ENCODE results near the gene FES. TPM values are rescaled to one million over a fixed set of nuclear protein-coding genes. Genes with fewer than 3 reads are reported as not detected.
A peak's percentile ranks its signal among the peaks of the same experiment; 100 is the strongest.

The FES gene
- total and polyA plus RNA-seq, 2 of the 13 experiments (the other 11 are each of a cell fraction or from before 2014, with no cell fraction given), result 4.0 to 9.5 TPM

DNA sequence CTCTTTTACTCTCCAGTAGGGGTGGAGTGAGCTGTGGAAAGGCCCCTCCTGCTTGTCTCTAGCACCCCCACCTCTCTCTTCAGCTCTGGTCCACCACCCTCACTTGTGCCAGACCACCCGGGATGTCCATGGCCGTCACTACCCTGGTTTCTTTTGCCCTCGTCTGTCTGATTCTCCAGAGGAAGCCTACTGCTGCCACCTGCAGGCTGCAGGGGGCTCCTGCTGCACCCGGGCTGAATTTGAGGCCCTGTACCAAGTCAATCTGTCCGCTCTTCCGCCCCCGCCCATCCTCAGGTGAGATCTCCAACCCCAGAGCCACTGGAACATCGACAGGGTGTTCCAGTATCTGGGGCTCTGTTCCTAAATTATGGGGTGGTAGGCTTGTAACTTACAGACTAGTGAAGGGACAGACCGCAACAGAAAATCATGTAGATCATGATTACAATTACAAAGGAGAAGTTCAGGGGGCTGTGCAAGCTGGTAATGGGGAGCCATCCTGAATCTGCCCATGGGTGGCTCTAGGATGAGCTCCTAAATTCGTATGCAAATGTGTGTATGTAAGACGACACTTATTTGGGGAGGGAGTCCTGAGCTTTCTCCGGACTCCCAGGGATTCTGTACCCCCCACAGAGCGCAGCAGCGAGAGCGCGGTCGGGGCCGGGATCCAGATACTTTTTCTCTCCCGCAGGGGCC, 50.1 kb downstream of the FES start (continued):
- TF ChIP-seq KLF6 (CRISPR knock-in tag; IDR thresholded peaks at IDR 0.05) (no peak), TAF15 (IDR thresholded peaks at IDR 0.05; ENCODE audit: low read depth, low read length, poor library complexity, severe bottlenecking) (no peak), NFIC (IDR thresholded peaks at IDR 0.05; ENCODE audit: low read length) (no peak), FOXJ3 (CRISPR knock-in tag; IDR thresholded peaks at IDR 0.05; ENCODE audit: borderline replicate concordance) (no peak), SOX6 (IDR thresholded peaks at IDR 0.05) (no peak), SOX6 (CRISPR knock-in tag; IDR thresholded peaks at IDR 0.05) (0 out of 2 replicates have a peak, but pooled peaks have one; percentile 2), TOPORS (CRISPR knock-in tag; IDR thresholded peaks at IDR 0.05) (no peak), SRY (CRISPR knock-in tag; IDR thresholded peaks at IDR 0.05) (no peak), ZEB1 (IDR thresholded peaks at IDR 0.05; ENCODE audit: insufficient replicate concordance, low read depth) (peak; percentile 91), MYC (CRISPR knock-in tag; IDR thresholded peaks at IDR 0.05; ENCODE audit: borderline replicate concordance) (no peak), ARNTL (CRISPR knock-in tag; IDR thresholded peaks at IDR 0.05) (no peak), CBX1 (IDR thresholded peaks at IDR 0.05; ENCODE audit: low read depth) (no peak), HOXA7 (CRISPR knock-in tag; IDR thresholded peaks at IDR 0.05) (no peak), DPF2 (CRISPR knock-in tag; IDR thresholded peaks at IDR 0.05; ENCODE audit: borderline replicate concordance, low read depth) (no peak), SIX1 (CRISPR knock-in tag; IDR thresholded peaks at IDR 0.05; ENCODE audit: borderline replicate concordance) (no peak), ZSCAN12 (CRISPR knock-in tag; IDR thresholded peaks at IDR 0.05) (0 out of 2 replicates have a peak, but pooled peaks have one; percentile 19), NPAS2 (CRISPR knock-in tag; IDR thresholded peaks at IDR 0.05; ENCODE audit: borderline replicate concordance) (no peak), ZNF136 (CRISPR knock-in tag; IDR thresholded peaks at IDR 0.05; ENCODE audit: low read depth) (no peak), YEATS4 (CRISPR knock-in tag; IDR thresholded peaks at IDR 0.05; ENCODE audit: borderline replicate concordance) (no peak), PAF1 (CRISPR knock-in tag; IDR thresholded peaks at IDR 0.05) (no peak), ZKSCAN1 (IDR thresholded peaks at IDR 0.05; ENCODE audit: low read length) (no peak)
- TF ChIP-seq, protein P1, sequence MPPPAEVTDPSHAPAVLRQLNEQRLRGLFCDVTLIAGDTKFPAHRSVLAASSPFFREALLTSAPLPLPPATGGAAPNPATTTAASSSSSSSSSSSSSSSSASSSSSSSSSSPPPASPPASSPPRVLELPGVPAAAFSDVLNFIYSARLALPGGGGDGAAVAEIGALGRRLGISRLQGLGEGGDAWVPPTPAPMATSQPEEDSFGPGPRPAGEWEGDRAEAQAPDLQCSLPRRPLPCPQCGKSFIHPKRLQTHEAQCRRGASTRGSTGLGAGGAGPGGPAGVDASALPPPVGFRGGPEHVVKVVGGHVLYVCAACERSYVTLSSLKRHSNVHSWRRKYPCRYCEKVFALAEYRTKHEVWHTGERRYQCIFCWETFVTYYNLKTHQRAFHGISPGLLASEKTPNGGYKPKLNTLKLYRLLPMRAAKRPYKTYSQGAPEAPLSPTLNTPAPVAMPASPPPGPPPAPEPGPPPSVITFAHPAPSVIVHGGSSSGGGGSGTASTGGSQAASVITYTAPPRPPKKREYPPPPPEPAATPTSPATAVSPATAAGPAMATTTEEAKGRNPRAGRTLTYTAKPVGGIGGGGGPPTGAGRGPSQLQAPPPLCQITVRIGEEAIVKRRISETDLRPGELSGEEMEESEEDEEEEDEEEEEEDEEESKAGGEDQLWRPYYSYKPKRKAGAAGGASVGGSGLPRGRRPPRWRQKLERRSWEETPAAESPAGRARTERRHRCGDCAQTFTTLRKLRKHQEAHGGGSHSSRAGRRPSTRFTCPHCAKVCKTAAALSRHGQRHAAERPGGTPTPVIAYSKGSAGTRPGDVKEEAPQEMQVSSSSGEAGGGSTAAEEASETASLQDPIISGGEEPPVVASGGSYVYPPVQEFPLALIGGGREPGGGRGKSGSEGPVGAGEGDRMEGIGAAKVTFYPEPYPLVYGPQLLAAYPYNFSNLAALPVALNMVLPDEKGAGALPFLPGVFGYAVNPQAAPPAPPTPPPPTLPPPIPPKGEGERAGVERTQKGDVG (CRISPR knock-in tag; IDR thresholded peaks at IDR 0.05; ENCODE audit: borderline replicate concordance), result no peak
- TF ChIP-seq, protein P2, sequence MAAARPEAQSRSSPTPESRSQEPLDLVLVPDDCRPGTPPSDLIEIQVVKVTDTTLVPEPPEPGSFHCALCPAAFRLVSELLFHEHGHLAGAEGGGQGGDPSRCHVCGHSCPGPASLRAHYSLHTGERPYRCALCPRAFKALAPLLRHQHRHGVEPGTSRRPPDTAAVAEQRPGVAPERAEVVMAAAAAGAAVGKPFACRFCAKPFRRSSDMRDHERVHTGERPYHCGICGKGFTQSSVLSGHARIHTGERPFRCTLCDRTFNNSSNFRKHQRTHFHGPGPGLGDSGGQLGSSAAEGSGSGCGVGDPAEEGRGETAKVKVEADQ (CRISPR knock-in tag; IDR thresholded peaks at IDR 0.05; ENCODE audit: borderline replicate concordance), result no peak
- TF ChIP-seq, protein P3, sequence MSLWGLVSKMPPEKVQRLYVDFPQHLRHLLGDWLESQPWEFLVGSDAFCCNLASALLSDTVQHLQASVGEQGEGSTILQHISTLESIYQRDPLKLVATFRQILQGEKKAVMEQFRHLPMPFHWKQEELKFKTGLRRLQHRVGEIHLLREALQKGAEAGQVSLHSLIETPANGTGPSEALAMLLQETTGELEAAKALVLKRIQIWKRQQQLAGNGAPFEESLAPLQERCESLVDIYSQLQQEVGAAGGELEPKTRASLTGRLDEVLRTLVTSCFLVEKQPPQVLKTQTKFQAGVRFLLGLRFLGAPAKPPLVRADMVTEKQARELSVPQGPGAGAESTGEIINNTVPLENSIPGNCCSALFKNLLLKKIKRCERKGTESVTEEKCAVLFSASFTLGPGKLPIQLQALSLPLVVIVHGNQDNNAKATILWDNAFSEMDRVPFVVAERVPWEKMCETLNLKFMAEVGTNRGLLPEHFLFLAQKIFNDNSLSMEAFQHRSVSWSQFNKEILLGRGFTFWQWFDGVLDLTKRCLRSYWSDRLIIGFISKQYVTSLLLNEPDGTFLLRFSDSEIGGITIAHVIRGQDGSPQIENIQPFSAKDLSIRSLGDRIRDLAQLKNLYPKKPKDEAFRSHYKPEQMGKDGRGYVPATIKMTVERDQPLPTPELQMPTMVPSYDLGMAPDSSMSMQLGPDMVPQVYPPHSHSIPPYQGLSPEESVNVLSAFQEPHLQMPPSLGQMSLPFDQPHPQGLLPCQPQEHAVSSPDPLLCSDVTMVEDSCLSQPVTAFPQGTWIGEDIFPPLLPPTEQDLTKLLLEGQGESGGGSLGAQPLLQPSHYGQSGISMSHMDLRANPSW (CRISPR knock-in tag; IDR thresholded peaks at IDR 0.05; ENCODE audit: borderline replicate concordance), result no peak
- TF ChIP-seq, protein P4, sequence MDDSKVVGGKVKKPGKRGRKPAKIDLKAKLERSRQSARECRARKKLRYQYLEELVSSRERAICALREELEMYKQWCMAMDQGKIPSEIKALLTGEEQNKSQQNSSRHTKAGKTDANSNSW (CRISPR knock-in tag; IDR thresholded peaks at IDR 0.05; ENCODE audit: borderline replicate concordance), result no peak

Measured in HepG2 (cell line).